Frontal cortex (tissue), 4 donors: ENCODE data around the gene RYK. TPM values are rescaled to one million over a fixed set of nuclear protein-coding genes. Genes with fewer than 3 reads are reported as not detected.
"Not testable (repeated sequence)": the region's sequence is repeated elsewhere in the genome, so short reads cannot be mapped to it uniquely, and the experiment has no call there.

Experiments used
- DNase-seq, 2 donors: peaks; one replicate each; pipeline ENCODE4 v3.0.0; 2012; ENCODE audit warnings: low spot score in 2 of 2
- FAIRE-seq: peaks from 2 replicates; lab custom pipeline; 2012; peaks lifted over from hg19 to GRCh38; lab: Jason Lieb, UNC
- total RNA-seq: library from RNA; depleted of rRNA; stranded (reverse); fragments of >200 nt; gene quantifications from one replicate; pipeline ENCODE4 v1.2.3, GENCODE V29; 2014
- donor health status: control.
- donor health status: control.
- donor health status: control.

RYK gene
- total RNA-seq, 1 donor from 2014 or later, result 89.3 TPM

DNA sequence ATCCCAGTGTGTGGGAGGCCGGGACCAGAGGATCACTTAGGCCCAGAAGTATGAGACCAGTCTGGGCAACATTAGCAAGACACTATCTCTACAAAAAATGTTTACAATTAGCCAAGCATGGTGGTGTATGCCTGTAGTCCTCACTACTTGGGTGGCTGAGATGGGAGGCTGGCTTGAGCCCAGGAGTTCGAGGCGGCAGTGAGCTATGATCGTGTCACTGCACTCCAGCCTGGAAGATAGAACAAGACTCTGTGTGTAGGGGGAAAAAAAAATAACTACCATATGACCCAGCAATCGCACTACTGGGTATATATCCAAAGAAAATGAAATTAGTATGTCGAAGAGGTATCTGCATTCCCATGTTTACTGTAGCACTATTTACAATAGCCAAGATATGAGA, 22.6 kb downstream of the RYK start:
- FAIRE-seq, result no peak

DNA sequence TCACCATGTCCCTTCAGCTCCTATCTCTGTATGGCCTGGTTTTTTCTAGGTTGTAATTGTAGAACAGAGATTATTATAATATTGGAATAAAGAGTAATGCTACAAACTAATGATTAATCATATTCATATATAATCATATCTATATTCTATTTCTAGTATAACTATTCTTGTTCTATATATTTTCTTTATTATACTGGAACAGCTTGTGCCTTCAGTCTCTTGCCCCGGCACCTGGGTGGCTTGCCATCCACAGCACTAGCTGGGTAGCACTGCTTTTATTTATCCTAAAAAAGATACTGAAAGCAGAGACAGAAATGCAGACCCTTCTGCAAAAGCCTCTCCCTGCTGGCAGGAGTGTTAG, 25.9 kb downstream of the RYK start:
- not testable (repeated sequence) for FAIRE-seq, DNase-seq

More for the DNA sequence above, 22.6 kb downstream of the RYK start:
- DNase-seq, result no peak

DNA sequence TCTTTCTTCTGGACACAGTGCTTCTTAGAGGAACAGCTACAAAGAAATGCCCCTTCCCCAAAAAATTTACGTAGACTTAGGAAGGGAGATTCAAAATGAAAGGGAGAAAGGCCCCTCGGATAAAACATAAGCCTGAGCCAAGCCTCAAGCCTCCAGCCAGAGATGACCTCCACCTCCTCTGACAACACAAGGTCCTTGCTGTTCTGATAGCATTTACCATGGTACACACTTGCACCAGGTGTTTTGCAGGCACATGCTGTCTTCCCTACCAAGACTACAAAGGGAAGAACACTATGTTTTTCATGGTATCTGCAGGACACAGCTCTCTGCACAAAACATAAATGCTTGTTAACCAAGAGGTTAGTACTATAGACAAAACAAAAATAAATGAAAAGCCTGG, 27.8 kb downstream of the RYK start:
- no peak for DNase-seq
- FAIRE-seq, result no peak

DNA sequence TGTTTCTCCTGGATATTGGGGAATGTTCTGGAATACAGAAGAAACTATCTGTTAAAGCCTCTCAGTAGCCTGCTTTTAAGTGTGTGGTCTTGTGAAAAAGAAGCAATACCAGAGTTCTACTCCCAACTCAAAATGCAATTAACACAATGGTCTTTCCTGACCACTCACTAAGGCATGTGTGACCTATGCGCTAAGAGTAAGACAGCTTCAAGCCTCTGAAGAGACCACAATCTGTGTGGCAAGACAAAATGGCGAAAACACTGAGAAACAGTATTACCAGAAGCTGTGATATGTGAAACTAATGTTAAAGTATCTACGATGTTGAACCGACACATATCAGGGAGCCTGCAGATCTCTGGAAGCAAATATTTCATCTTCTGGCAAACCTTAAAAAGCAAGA, 33.8 kb downstream of the RYK start:
- no peak for FAIRE-seq

DNA sequence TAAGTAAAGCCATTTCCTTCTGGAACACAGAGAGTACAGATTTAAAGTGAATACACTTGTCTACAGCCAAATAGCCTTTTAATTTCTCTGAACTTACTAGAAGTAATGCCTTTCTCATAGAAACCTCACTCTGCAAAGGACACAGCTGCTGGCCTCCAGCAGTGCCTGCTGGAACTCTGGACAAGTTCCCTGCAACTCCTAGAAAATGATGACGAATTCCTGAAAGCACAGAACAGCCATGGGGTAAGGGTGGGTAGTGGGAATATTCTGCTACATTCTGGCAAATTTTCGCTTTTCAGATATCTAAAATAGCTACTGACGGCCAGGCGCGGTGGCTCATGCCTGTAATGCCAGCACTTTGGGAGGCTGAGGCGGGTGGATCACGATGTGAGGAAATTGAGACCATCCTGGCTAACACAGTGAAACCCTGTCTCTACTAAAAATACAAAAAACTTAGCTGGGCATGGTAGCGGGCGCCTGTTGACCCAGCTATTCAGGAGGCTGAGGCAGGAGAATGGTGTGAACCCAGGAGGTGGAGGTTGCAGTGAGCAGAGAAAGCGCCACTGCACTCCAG, 34.4 kb downstream of the RYK start:
- FAIRE-seq (no peak), DNase-seq (peak in 1 of 2 donors; percentile 10)

More for the DNA sequence above, 33.8 kb downstream of the RYK start:
- DNase-seq, result no peak

DNA sequence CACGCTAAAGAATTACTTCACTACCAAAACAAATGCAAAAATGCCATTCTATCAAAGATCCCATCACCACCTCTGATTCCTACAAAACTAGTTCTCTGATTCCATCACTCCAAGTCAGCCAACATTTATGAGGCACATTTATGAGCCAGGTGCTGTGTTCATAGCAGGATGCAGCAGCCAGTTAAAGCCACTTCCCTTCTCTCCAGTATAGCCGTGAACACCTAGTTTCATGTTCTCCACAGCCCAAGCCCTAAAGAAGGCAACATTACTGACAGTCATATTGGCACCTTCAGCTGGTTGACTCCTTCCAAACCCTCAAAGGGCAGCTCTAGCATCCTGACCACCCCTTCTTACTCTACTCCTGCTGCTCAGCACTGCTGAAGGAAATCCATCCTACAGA, 36.4 kb downstream of the RYK start:
- FAIRE-seq, result no peak
- no peak for DNase-seq

DNA sequence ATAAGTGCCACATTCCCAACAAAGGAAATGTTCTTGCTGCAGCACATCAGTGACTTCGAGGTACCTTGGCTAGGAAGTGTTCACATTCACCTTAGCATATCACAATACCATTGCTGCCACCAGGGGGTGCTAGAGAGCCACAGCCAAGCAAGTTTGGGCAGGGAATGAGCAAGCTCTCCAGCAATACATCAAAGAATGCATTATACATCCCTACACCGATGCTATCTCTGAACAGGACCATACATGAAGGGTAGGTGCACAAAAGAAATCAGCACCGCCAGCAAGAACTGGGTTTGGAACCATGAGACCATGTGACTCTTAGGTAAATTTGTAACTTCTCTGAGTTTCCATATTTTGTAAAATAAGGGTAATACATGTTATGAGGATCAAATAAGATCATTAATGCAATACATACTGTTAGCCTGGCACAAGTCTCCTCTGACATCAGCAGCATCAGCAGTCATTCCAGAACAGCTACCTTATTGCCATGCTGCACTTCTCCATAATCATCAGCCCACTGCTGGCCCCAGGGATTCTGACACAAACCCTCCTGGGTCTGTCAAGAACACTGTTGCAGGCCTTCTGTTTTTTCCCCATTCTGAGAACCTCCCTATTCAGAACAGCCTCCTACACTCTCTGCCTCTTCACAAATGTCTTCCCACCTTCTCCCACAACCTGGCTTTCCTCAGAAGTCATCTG, 37.5 kb downstream of the RYK start:
- FAIRE-seq (no peak), DNase-seq (peak; percentile 26 to 57)

DNA sequence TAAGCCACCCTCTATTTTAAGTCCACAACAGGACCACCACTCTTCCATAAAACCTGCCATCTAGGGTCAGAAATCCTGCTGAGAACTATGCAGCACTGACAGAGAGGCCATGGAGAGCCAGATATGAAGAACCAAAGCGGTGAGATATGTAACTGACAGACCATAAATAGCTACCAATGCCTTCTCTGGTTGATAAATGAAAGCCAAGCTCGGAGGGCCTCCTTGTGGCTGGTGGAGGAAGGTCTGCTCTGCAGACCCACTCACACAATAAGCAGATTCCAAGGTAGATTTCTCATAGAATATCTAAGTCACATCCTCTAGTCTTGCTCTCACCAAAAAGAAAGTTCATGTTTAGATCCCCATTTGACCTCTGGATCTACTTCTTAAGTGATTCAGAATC, 38.9 kb downstream of the RYK start:
- DNase-seq (peak in 1 of 2 donors; percentile 10), FAIRE-seq (no peak)

DNA sequence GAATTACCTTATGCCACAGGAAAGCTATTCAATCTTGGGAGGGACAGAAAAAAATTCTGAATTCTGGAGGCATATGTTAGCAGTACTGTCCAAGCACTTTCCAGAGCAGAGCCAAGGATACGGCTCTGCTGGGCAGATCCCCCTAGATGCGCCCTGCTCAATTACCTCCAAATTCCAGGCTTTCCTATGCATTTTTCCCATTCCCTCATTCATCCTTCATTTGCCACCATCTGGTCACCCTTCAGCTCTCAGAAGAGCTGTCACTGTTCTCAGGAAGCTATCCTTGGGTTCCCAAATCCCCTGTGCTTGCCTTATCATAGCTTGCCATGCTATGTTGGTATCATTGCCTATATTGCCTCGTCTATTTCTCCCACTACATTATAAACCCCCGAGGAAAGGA, 45.2 kb downstream of the RYK start:
- FAIRE-seq, result no peak
- no peak for DNase-seq

DNA sequence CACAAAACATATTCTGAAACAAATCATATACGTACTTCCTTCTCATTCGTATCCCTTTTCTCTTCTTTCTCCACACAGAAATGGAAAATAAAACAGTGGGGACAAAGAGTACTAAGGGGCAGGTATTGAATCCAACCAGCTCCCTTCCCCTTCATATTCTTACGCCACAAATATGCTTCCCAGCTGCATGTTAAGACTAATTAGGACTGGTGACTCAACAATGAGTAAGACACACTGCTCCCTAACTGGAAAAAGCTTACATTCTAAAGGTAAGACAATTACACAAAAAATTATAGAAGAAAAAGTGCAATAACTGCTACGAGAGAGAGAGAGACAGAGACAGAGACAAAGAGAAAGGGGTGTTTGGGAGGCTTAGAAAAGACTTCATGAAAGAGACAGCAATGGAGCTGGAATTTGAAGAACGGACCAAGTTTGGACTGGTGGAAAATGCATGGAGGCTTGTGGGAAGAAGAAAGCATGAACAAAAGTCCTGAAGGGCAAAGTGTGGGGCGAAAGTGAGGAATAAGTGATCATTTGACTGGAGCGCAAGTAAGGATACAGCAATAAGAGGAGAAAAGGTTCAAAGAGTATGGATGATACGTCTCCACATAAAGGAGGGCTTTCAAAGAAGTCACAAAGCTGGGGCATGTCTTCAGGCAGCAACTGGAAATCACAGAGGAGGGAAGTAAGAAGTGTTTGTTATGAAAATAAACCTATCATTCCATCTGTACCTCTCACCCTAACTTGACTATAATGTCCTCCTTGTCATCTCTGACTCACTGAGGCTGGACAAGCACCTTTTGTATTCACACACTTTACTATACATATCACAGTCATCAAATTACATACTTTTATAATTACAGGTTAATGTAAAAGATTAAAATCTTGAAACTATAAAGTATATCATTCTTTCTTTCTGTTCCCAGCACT, 49.2 kb downstream of the RYK start:
- DNase-seq (no peak), FAIRE-seq (no peak)

DNA sequence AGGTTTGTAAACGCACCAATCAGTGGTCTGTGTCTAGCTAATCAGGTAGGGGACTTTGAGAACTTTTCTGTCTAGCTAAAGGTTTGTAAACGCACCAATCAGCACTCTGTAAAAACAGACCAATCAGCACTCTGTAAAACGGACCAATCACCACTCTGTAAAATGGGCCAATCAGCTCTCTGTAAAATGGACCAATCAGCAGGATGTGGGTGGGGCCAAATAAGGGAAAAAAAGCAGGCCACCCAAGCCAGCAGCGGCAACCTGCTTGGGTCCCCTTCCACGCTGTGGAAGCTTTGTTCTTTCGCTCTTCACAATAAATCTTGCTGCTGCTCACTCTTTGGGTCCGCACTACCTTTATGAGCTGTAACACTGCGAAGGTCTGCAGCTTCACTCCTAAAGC, 50.8 kb downstream of the RYK start:
- not testable (repeated sequence) for DNase-seq, FAIRE-seq

DNA sequence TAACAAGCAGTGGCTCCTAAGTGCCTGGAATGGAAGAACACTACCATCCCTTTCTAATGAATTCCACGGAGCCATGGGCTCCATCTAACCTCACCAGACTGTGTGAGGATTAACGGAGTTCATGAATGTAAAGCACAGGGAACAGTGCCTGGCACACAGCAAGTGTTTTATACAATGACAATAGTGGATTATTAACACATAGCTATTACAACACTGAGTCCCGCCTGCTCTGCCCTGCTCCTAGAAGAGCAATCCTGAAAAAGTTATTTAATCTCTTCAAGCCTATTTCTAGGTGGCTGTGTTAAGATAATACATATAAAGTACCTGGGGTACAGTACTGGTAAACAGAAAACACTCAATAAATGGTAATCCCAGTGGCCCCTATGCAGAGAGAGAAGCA, 51.4 kb downstream of the RYK start:
- DNase-seq (no peak), FAIRE-seq (no peak)

DNA sequence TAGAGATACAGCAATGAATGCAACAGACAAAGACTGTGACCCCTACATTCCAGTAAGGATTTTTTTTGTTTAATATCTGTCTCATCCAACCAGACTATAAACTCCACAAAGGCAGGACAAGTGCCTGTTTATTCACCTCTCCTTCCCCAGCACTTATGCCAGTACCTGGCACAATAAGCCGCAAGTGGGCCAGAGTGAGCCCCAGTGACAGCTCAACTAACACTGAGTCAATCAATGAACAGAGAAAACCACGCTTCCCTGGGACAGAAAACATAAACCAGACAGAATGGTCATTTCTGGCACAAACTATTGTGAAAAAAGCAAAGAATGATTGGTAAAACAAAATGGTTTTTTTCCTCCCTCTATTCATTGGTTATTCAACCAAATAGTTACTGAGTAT, 52.2 kb downstream of the RYK start:
- FAIRE-seq (no peak), DNase-seq (no peak)

DNA sequence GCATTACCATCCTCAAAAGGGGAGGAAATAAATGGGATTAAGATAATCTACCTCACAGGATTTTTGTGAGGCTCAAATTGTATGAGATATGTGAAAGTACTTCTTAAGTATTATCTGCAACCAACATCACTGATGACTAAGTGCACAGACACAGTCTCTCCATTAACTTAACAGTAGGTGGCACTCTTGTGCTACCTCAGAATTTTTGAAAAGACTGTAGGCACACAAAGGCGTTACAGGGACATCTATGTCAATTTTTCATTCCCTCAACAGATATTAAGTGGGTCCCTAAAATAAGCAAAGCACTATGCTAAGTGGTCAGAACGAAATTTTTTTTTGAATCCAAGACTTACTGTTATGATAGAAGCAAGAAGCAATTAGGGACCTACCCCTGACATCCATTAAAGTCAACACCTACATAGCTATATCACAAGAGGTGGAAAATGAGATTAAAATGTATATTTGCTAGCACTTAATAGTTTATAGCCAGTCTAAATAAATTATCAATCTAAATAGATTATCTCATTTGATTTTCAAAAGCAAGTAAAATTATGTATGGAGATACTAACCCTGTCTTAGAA, 52.9 kb downstream of the RYK start:
- FAIRE-seq (peak; percentile 37), DNase-seq (peak; percentile 15 to 48)

DNA sequence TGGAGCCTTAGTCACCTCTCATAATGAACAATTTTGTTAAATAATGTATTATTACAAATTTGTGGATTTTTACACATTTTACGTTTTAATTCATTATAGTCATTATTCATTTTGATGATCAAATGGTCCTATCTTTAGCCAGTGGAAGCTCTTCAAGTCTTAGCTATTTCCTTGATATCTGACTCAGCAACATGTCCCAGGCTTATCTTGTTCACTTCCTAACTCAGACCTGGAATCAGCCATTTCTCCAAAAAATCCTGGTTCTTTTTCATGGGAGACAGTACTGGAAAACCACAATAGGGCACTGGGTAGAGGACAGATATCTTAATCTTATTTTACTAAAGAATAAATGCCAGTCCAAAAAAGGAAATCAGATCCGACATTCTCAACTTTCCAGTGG, 56.4 kb downstream of the RYK start:
- FAIRE-seq (no peak), DNase-seq (no peak)

DNA sequence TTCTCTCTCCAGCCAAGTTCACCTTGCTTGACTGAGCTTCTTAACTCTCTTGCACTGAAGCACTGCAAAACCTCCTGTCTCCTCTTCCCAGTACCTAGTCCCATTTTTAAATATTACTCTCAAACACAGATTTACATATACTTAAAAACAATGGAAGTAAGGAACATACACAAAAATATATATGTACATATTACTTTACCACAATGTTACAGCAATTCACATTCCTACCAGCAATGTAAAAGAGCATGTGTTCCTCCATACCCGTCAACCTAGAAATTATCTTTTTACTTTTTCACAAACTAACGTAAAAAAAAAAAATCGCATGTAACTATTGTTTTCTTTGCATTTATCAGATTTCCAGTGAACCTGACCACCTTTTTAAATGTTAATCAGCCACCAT, 60.4 kb downstream of the RYK start:
- DNase-seq, result no peak
- no peak for FAIRE-seq

DNA sequence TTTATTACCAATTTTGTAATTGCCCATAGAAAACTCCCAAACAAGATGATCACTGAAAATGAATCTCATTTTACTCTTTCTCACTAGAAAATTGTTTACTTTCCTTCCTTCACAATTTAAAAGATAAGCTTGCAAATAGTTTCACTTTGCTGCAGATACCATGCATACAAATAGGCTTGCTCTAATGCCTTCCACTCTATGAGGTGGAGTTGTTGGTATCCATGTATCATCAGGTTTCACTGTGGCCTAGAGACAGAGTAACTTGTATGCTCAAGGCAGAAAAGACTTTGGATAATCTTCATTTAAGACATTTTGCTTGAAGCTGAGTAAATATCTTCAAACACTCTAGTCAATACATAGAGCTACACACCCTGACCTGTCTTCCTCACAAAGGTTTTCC, 60.8 kb downstream of the RYK start:
- FAIRE-seq (no peak), DNase-seq (no peak)

DNA sequence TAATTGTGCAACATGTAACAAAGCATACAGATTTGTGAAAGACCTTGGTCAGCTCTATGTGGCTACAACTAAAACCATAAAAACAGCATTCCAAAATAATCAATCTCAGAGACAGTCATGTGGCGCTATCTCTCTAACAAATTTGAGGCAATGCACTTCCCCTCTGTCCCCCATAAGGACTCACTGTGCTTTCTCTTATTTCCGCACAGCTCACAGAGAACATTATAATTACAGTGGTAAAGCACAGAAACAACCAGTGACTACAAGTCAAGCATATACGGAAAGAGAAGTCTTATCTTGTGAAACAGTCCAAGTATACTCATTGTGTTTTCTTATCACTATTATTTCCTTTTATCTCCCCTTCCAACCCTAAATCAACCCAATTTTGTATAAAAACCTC, 64.3 kb downstream of the RYK start:
- FAIRE-seq, result no peak
- DNase-seq, result no peak

DNA sequence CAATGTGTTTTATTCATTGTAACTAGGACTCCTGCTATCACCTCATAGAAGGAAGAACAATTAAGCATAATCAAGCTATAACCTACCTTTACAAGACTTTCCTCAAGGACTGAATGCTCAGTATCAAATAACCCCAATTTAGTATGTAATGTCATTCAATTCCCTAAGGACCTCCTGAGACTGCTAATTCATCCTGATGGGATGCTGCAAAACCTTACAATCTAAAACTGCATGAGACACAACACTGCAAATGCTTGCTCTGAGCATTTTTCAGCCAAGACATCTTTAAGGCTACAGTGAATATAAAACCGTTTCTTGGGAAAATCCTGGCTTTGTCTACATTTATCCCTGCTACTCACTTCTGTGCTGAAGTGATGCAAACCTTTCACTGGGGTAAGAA, 69.9 kb downstream of the RYK start:
- DNase-seq, result no peak

DNA sequence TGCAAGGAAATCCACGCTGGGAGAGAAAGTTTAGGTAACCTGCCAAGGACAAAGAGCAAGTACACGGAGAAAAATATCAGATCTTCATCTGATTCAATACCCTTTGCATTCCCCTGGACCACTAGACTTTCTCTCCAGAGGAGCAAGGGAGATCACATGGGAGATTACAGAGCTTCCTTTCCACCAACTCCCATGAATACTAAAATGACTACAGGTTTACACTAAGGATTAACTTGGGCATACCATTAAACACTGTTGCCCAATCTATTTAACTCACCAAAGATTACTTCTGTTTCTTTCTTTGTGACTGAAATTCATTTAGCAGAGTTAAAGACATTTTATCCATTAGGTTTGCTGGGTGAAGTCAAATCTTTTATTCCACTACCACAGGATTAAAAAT, 71.2 kb downstream of the RYK start:
- FAIRE-seq (no peak), DNase-seq (no peak)

More for the DNA sequence above, 69.9 kb downstream of the RYK start:
- FAIRE-seq, result no peak

DNA sequence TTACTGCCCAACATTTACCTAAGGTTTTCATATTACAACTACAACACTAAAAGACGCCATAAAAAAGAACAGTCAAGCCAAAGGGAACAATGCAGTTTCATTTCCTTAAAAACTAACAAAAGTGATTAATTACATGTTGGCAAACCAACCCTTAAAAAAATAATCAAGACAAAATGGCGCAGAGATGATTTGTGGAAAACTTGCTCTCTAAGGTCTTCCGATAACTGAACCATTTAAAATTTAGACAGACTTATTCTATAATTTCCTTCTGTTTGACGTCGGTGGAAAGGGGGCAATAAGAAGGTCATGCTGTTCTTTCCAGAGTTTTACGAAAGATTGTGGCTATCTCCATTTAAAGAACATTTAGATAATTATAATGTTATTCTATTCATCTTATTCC, 87.6 kb downstream of the RYK start:
- DNase-seq (no peak), FAIRE-seq (no peak)
